Neural crest cell (in vitro differentiated cells): ENCODE measurements around the gene AMOTL1. TPM values are rescaled to one million over a fixed set of nuclear protein-coding genes. Genes with fewer than 3 reads are reported as not detected.

Source experiments
- DNase-seq: peaks from one replicate; pipeline ENCODE4 v3.0.0; 2021; ENCODE audit warnings: low read depth, mixed read lengths, low spot score
- H3K27ac Mint-ChIP-seq: one replicate; pipeline ENCODE4 v1.8.0; 2021; ENCODE audit warnings: mild to moderate bottlenecking, mixed read lengths; ENCODE audit not compliant: unreplicated experiment
- H3K27me3 Mint-ChIP-seq: 2 replicates; pipeline ENCODE4 v1.8.0; 2021; ENCODE audit warnings: low read depth, mild to moderate bottlenecking, mixed read lengths
- H3K36me3 Mint-ChIP-seq: 2 replicates; pipeline ENCODE4 v1.8.0; 2021; ENCODE audit warnings: low read depth, mild to moderate bottlenecking, mixed read lengths
- H3K4me1 Mint-ChIP-seq: 2 replicates; pipeline ENCODE4 v1.8.0; 2021; ENCODE audit warnings: mixed read lengths
- H3K4me3 Mint-ChIP-seq: one replicate; pipeline ENCODE4 v1.8.0; 2021; ENCODE audit warnings: mild to moderate bottlenecking, mixed read lengths
- H3K9me3 Mint-ChIP-seq: 2 replicates; pipeline ENCODE4 v1.8.0; 2021; ENCODE audit warnings: mixed read lengths
- CTCF ChIP-seq: fragments of 200-600 bp; sonication (generic); conservative IDR thresholded peaks from 2 replicates; pipeline ENCODE4 v1.5.0; 2021; ENCODE audit warnings: antibody characterized with exemption, mild to moderate bottlenecking
- total RNA-seq: library from RNA; stranded (reverse); gene quantifications from 2 replicates; pipeline ENCODE4 v1.2.1, GENCODE V29; 2021

AMOTL1 gene
- total RNA-seq, 1 donor from 2014 or later: 67.5 TPM

DNA sequence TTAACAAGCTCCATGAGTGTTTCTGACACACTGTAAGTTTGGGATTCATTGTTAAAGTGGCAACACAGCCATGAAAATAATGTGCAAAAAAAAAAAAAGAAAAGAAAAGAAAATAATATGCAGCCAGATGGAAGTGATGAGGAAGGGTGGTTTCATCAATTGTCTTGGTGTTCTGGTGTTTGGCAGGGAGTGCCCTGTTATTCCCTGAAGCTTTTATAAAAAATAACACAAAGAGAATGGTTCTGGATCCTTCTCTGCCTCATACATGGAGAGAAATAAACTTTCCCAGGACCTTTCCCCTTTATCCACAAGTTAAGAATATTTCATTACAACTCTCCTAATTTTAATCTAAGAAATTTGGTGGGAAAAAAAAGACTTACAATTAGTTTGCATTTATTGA is 16.7 kb downstream of the AMOTL1 start:
- Mint-ChIP-seq H3K36me3 (no peaks in the 10 kb centered on the region), H3K4me1 (peaks cover 60% of the 10 kb centered on the region), H3K9me3 (no peaks in the 10 kb centered on the region), H3K27me3 (no peaks in the 10 kb centered on the region), H3K27ac (peak overlapping the region; percentile 67), H3K4me3 (no peak overlapping the region)
- TF ChIP-seq CTCF: no peak
- DNase-seq: no peak

DNA sequence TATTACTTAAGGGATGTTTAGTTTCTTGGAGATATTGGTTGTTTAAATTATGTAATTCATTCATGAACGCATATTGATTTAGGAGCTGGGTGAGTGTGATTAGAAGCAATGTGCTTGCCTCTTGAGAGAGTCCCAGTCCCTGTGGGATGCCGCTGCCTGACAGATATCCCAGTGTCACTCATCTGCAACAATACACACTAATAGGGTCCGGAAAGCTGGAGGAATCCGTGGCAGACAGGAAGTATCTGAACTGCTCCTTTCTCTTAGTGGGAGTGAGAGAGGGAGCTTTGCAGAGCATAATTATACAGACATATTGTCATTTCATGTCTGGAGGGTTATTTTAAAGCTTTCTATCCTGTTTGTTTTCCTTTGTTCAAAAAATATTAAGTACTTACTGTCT is 17.4 kb downstream of the AMOTL1 start:
- Mint-ChIP-seq H3K4me3 (peak overlapping the region; percentile 42), H3K27me3 (no peaks in the 10 kb centered on the region), H3K4me1 (peaks cover 63% of the 10 kb centered on the region), H3K27ac (peak overlapping the region; percentile 67), H3K9me3 (no peaks in the 10 kb centered on the region), H3K36me3 (no peaks in the 10 kb centered on the region)
- no peak for DNase-seq
- TF ChIP-seq CTCF: no peak

DNA sequence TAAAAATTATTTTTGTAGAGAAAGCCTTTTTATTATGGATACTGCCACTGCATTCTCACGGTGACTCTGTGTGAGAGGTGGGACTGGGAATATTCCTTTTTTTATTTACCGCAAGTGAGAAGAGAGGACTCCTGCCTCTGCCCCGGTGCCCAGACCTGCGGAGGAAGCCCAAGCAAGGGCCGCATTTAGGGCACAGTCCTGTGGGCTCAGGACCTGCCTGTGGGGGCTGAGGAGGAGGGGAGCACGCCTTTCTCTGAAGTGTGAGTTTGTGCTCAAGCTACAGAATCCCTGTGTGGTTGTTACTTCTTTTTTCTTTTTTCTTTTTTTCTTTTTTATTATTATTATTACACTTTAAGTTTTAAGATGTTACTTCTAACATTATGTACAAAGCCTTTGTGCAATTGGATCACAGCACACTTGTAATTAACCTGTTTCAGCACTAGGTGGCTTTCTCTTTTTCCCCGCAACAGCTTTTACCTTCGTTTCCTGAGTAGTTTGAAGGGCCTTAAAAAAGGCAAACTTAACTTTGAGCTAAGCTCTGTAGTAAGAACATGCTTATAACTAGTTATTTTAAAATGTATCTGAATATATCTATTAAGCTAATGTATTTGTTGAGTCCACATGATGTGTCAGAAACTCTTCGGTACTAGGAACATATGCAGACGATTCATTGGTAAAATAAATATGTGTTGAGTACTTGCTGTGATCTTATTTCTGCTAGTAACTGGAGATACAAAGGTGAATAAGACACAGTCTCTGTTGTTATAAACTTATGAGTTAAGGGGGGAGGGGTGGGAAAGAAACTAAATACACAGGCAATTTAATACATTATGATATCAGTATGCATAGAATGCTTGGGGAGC is 18.3 kb downstream of the AMOTL1 start:
- DNase-seq: no peak
- Mint-ChIP-seq H3K36me3 (no peaks in the 10 kb centered on the region), H3K4me3 (no peak overlapping the region), H3K27ac (no peak overlapping the region), H3K27me3 (no peaks in the 10 kb centered on the region), H3K9me3 (no peaks in the 10 kb centered on the region), H3K4me1 (peaks cover 67% of the 10 kb centered on the region)
- TF ChIP-seq CTCF: peak; percentile 70

DNA sequence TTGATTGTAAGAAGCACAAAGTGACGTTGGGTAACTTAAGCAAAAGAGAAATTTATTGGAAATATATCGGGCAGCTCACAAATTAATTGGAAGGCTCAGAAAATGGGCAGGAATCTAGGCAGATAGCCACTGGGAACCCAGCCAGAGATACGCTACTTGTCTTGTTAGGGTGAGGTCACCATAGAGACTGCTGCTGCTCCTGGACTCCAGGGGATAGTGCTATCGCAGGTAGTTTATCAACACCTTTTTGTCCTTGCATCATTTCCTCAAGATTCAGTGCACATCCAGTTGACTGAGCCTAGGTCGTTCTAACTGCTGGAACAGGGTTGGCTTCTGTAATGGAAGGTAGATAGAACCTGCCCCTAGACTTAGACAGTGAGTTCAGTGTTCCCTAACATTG is 19.6 kb downstream of the AMOTL1 start:
- peaks cover 3% of the 10 kb centered on the region for H3K36me3 Mint-ChIP-seq
- H3K9me3 Mint-ChIP-seq: peaks cover 3% of the 10 kb centered on the region
- no peak for TF ChIP-seq CTCF
- DNase-seq: no peak
- no peaks in the 10 kb centered on the region for H3K27me3 Mint-ChIP-seq
- H3K4me3 Mint-ChIP-seq: no peak overlapping the region
- H3K27ac Mint-ChIP-seq: no peak overlapping the region
- peaks cover 68% of the 10 kb centered on the region for H3K4me1 Mint-ChIP-seq

DNA sequence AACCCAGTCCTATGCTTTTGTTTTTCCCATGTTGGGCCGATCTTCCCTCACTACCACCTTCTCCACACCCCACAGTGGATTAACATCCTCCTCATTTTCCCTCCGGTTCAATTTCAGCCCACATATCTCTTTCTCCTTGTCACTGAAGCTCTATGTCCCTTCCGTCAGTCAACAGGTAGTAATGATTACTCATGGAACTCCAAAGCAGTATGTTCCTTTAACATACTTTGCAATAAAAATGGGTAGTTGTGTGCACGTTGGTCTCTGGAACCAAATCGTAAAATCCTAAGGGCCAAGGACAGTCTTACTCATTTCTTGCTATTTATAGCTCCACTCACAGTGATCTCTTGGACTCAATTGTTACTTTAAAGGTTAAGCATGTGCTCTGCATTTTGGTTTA is 20.2 kb downstream of the AMOTL1 start:
- peaks cover 71% of the 10 kb centered on the region for H3K4me1 Mint-ChIP-seq
- H3K4me3 Mint-ChIP-seq: no peak overlapping the region
- no peak for TF ChIP-seq CTCF
- H3K9me3 Mint-ChIP-seq: peaks cover 3% of the 10 kb centered on the region
- H3K27ac Mint-ChIP-seq: no peak overlapping the region
- peaks cover 3% of the 10 kb centered on the region for H3K36me3 Mint-ChIP-seq
- no peak for DNase-seq
- H3K27me3 Mint-ChIP-seq: no peaks in the 10 kb centered on the region
